Measurements from ENCODE around the gene TBC1D22A.

Gene TBC1D22A

GRCh38 chr22:46893281-46894020, 131.0 kb downstream of the TBC1D22A start:
- DNase-seq, result no peak

GRCh38 chr22:46894081-46894671, 131.7 kb downstream of the TBC1D22A start:
- DNase-seq, result no peak

DNA sequence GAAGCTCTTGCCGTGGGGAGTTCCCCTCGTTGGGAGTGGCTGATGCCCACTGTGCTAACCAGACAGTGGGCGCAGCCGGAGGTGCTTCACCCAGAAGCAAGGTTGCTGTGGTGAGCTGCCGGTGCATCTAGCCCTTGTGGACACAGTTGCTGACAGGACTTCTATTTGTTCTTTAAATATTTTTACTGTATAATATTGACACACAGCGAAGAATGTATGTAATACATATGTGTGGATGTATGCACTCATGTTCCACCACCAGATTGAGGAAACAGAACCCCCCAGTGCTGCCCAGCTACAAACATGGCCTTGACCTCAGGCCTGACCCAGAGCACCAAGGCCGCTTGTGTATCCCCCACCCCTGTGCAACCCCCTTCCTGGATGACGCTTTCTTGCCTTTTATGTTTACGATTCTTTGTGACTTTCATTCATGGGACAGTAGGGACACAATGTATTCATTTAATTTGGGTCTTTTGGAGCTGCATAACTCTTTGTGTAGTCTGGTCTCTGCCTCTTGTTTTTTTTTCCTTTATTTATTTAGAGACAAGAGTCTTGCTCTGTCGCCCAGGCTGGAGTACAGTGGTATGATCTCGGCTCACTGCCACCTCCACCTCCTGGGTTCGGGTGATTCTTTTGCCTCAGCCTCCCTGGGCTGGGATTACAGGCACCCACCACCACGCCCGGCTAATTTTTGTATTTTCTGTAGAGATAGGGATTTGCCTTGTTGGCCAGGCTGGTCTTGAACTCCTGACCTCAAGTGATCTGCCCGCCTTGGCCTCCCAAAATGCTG, 132.6 kb downstream of the TBC1D22A start:
- DNase-seq, result no peak

GRCh38 chr22:46895753-46896152, 133.3 kb downstream of the TBC1D22A start:
- no peak for DNase-seq

GRCh38 chr22:46896166-46896565, 133.7 kb downstream of the TBC1D22A start:
- DNase-seq, result no peak

- no peak for DNase-seq
These were observed 134.3 kb downstream of the TBC1D22A start for GRCh38 chr22:46896568-46897245.

DNA sequence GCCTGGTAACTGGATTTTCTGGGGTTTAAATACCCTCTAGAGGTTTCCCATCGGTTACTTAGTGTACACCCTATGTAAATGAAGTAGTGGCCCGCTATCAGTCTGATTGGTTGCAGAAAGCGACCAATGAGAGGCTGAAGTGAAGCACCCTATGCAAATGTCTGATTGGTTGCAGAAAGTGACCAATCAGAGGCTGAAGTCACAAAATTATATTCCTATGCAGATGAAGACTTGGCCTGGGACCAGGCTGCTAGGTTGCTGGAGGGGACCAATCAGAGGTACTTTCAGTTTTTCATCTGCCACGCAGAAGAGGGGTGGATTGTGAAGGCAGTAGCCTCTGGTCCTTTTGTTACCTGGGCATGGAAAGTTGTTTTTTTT, 134.8 kb downstream of the TBC1D22A start:
- DNase-seq, result no peak

- DNase-seq, result no peak
These were observed 138.1 kb downstream of the TBC1D22A start for GRCh38 chr22:46900549-46900948.

DNA sequence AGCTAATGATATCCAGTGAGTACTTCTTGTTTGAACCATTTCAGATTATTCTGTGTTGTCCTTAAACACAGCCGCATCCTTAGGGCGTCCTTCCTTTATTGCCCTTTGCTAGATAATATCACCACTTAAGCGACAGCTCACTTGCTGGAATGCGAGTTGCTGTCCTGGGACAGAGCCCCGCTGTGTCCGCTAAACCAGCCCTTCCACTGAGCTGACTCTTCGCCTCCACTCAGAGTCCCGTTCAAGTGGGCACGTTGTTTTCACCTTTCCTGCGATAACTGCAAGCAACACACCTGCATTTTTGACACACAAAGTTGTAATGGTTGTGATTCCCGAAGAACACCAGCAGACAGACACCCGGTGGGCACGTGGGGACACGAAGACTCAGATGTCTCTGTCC, 140.0 kb downstream of the TBC1D22A start:
- DNase-seq, result no peak

DNA sequence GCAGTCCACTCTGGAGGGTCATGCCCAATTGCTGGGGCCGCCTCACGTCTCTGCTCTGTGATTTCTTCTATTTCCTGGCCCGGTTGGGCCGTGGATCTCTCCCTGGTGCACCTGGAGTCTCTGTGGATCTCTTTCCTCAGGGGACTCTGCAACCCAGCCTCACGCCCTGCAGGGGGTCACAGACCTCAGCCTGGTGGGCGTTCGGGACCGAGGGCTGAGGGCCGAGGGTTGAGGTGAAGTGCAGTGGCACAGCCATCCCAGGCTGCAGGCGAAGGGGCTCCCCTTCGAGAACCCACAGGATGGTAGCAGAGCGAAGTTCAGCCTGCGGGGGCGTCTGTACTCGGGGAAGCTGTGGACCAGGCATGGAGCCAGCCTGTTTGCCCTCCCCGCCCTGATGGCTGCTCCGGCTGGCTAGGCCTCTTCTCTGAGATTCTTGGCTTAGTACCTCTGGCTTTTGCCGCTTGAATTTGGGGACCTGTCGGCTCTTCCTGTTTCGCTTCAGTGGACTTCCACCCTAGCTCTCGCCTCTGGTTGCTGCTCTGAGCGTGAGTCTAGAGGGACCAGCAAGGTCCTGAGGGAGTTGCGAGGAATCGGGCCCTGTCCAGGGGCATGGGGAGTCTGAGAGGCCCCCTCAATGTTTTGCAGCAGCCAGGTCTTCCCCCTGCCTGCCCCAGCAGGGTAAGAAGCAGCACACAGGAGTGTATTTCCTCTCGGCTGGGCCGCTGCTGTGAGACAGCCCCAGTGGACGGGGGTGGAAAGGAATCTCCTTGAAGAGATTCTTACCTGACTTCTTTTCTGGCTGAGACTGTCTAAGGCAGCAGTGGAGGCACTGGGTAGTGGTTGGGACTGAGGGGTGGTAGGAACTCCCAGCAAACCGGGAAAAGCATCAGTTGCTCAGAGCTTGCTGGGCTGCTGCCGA, 140.8 kb downstream of the TBC1D22A start:
- no peak for DNase-seq

DNA sequence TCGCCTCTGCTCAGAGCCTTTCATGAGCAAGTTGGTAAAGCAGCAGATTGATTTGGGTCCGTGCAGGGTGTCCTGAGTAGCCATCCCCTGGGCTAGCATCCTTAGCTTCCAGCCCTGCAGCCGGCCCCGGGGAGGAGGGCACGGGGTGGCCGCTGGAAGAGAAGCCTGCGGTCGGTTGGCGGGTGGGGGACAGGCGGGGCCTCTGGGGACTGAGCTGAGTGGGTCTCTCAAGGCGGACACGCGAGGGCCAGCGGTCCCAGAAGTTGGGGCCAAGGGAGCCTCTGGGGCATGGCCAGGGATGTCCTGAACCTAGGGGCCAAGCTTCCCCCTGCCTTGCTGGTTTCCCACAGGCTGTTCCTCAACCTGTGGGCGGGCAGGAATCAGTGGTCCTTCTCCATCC, 143.0 kb downstream of the TBC1D22A start:
- no peak for DNase-seq

- no peak for DNase-seq
These were observed 143.4 kb downstream of the TBC1D22A start for GRCh38 chr22:46905834-46906233.

DNA sequence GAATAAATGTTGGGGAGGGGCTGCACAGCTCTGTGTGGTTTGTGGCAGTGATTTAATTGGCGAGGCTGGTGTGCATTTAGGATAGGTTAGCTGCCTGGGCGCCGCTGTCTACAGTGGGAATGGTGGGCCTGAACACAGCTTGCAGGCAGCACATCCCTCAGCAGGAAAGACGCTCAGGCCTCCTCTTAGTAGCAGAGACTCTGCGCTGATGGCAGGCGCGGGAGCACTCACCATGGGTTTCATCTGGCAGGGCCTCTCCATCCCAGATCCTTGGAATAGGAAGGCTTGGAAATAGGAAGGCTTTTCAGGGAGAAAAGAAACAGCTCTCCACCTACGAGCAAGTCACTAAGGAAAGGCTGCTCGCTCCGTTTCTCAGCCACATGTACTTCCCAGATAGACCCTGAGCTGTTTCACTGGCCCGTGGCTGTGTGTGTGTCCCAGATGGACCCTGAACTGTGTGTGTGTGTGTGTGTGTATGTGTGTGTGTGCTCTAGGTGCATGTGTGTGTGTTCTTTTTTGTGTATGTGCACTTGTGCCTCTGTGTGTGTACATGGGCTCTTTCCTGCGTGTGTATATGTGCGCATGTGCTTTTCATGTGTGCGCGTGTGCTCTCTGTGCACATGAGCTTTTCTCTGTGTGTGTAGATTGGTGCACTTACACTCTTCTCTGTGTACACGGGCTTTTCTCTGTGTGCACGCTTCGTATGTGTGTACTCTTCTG, 144.0 kb downstream of the TBC1D22A start:
- no peak for DNase-seq

DNA sequence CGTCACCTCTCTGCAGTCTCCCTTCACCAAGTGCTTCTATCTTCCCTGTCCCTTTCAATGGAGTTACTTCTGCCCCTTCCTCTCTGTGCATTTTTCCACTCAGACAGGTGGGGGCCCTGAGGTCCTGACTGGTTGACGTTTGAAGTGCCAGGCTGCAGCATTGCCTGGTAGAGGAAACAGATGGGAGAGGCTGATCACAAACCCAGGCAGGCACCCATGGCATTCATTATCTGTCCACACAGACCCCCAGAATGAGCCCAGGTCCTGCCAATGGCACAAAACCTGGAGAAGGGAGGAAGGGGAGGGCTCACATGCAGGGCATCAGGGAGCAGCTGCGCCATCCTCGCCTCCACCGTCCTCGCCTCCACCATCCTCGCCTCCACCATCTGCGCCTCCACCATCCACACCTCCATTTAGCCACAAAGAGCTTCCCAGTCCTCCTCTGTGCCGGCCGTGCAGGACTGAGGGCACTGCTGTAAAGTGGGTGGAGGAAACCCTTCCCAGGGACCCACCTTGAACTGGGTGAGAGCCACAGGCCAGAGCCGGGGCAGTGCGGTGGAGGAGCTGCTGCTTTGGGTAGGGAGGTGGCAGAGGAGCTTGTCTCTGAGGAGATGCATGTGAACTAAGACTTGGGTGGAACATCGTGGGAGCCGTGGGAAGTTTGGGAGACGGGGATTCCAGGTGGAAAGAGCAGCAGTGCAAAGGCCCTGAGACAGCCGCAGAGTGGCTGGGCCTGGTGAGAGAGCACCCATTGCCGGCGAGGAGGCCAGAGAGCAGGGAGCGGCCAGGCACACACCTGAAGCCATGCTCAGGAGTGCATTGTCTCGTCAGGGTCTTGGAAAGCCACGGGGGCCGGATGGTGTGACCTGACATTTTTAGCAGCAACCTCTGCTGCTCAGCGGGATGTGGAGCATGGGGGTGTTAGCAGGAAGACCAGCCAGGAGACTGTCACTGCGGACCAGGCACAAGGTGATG, 145.1 kb downstream of the TBC1D22A start:
- no peak for DNase-seq

- DNase-seq, result no peak
These were observed 146.2 kb downstream of the TBC1D22A start for GRCh38 chr22:46908641-46909107.

GRCh38 chr22:46909237-46910030, 147.0 kb downstream of the TBC1D22A start:
- no peak for DNase-seq

DNA sequence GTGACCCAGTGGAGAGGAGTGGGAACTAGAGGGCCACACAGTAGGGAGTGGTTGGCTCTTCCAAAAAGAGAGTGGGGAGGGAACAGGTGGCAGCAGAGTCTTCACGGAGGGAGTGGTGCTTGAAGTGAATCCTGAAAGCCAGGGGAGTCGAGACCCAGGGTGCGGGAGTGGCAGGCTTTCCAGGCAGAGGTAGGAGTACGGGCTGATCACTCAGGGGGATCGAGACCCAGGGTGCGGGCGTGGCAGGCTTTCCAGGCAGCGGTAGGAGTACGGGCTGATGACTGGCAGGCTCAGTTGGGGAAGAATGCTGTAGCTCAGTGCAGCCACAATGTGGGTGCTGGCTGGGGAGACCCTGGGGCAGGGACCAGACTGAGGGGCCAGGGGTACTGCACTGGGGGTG, 148.2 kb downstream of the TBC1D22A start:
- no peak for DNase-seq

DNA sequence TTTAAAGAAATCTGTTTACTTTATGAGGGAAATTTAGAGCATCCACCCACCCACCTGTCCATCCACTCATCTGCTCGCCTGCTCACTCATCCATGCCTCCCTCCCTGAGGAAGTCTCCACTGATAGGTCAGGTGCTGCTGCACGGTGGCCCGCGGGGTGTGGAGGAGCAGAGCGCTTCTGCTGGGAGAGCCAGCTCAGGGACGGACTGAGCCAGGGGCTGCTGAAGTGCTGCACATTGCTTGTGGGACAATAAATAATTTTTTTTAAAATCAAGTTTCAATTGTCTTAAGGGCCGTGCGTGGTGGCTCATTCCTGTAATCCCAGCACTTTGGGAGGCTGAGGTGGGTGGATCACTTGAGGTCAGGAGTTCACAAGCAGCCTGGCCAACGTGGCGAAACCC, 148.9 kb downstream of the TBC1D22A start:
- no peak for DNase-seq

- DNase-seq, result no peak
These were observed 150.9 kb downstream of the TBC1D22A start for GRCh38 chr22:46913351-46913750.
